ENCODE results near the gene ABO. TPM values are rescaled to one million over a fixed set of nuclear protein-coding genes. Genes with fewer than 3 reads are reported as not detected.
"Not testable (repeated sequence)": the region's sequence is repeated elsewhere in the genome, so short reads cannot be mapped to it uniquely, and the experiment has no call there.

The ABO gene
- total RNA-seq, 1 experiment from 2014 or later: 1.2 TPM

DNA sequence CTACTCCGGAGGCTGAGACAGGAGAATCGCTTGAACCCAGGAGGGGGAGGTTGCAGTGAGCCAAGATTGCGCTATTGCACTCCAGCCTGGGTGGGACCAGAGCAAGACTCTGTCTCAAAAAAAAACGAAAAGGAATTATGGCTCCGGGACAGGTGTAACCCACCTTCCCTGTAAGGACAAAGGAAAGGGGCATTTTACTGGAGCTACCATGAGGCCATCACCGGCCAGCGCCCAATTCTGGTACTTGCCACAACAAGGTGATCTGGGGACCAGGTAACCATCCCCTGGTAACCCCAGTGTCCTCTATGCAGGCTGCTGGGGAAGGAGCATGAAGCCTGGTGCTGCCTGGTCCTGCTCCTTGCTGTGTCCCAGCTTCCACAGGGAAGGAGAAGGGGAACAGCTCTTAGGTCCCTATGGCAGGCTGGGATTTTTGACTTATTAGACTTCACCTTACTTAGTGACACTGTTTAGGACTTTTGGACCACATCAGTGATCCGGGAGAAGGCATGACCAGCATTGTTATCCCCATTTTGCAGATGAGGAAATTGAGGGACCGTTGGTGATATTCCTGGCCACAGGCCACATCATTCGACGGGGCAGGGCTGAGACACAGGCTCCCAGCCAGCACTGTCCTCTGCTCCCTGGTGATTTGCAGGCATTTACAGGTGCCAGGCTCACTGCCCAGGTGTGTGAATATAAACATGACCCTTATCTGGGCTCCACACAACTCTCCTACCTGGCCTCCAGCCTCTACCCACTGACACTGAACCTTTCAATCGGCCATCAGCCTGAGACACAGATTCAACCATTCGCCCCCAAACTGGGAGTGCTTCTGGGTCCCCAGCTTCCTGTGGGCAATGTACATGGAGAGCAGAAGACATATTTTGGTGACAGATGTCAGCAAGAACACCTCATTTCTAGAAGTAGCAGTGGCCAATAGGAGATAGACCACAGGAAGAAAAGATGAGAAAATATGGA, 26.5 kb upstream of the ABO start:
- Histone ChIP-seq H3K27ac (ENCODE audit: low read depth, low read length) (no peak overlapping the region), H3K4me2 (ENCODE audit: low read length) (no peak overlapping the region), H3K9ac (ENCODE audit: low read length) (no peak overlapping the region), H3K9me3 (ENCODE audit: control insufficient read depth in 1 of 2, insufficient read depth in 1 of 2, low read depth in 1 of 2, low read length in 2 of 2) (no peaks in the 10 kb centered on the region), H3K79me2 (ENCODE audit: insufficient read depth, low read length) (no peaks in the 10 kb centered on the region), H3K4me3 (replicated peaks in 1 of 2; ENCODE audit: low read depth in 1 of 2, low read length in 2 of 2) (no peak overlapping the region), H3K4me1 (ENCODE audit: control insufficient read depth in 1 of 2, insufficient read depth in 2 of 2, low read length in 2 of 2) (no peaks in the 10 kb centered on the region), H3K36me3 (ENCODE audit: control insufficient read depth in 1 of 2, insufficient read depth in 2 of 2, low read length in 2 of 2) (no peaks in the 10 kb centered on the region), H3K27me3 (ENCODE audit: insufficient read depth, low read length) (no peaks in the 10 kb centered on the region), H3K9me2 (ENCODE audit: insufficient read depth) (no peaks in the 10 kb centered on the region), H2AFZ (ENCODE audit: low read depth, low read length, poor library complexity, severe bottlenecking) (no peak overlapping the region), H4K20me1 (ENCODE audit: insufficient read depth) (no peaks in the 10 kb centered on the region)
- ChIA-PET POLR2A (no interaction called here), RAD21 (ENCODE audit: low non-redundant PET in 1 of 2, low total read pairs in 2 of 2, uncharacterized antibody in 2 of 2, unreplicated experiment in 2 of 2) (no interaction called here), CTCF (no interaction called here)
- TF ChIP-seq ZFX (IDR thresholded peaks at IDR 0.05) (no peak), FOSL1 (IDR thresholded peaks at IDR 0.05; ENCODE audit: low read depth) (no peak), JUND (IDR thresholded peaks at IDR 0.05) (no peak), POLR2AphosphoS5 (IDR thresholded peaks at IDR 0.05; ENCODE audit: low read depth, low read length) (no peak), SIN3A (IDR thresholded peaks at IDR 0.05; ENCODE audit: low read depth) (no peak), SP1 (IDR thresholded peaks at IDR 0.05; ENCODE audit: low read depth) (no peak), EZH2phosphoT487 (IDR thresholded peaks at IDR 0.05; ENCODE audit: borderline replicate concordance) (no peak), POLR2A (IDR thresholded peaks at IDR 0.05; ENCODE audit: borderline replicate concordance, extremely low read depth, insufficient read depth, insufficient read length) (no peak)
- TF ChIP-seq, protein P1, sequence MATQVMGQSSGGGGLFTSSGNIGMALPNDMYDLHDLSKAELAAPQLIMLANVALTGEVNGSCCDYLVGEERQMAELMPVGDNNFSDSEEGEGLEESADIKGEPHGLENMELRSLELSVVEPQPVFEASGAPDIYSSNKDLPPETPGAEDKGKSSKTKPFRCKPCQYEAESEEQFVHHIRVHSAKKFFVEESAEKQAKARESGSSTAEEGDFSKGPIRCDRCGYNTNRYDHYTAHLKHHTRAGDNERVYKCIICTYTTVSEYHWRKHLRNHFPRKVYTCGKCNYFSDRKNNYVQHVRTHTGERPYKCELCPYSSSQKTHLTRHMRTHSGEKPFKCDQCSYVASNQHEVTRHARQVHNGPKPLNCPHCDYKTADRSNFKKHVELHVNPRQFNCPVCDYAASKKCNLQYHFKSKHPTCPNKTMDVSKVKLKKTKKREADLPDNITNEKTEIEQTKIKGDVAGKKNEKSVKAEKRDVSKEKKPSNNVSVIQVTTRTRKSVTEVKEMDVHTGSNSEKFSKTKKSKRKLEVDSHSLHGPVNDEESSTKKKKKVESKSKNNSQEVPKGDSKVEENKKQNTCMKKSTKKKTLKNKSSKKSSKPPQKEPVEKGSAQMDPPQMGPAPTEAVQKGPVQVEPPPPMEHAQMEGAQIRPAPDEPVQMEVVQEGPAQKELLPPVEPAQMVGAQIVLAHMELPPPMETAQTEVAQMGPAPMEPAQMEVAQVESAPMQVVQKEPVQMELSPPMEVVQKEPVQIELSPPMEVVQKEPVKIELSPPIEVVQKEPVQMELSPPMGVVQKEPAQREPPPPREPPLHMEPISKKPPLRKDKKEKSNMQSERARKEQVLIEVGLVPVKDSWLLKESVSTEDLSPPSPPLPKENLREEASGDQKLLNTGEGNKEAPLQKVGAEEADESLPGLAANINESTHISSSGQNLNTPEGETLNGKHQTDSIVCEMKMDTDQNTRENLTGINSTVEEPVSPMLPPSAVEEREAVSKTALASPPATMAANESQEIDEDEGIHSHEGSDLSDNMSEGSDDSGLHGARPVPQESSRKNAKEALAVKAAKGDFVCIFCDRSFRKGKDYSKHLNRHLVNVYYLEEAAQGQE (IDR thresholded peaks at IDR 0.05; ENCODE audit: low read depth): no peak
- TF ChIP-seq, protein P2, sequence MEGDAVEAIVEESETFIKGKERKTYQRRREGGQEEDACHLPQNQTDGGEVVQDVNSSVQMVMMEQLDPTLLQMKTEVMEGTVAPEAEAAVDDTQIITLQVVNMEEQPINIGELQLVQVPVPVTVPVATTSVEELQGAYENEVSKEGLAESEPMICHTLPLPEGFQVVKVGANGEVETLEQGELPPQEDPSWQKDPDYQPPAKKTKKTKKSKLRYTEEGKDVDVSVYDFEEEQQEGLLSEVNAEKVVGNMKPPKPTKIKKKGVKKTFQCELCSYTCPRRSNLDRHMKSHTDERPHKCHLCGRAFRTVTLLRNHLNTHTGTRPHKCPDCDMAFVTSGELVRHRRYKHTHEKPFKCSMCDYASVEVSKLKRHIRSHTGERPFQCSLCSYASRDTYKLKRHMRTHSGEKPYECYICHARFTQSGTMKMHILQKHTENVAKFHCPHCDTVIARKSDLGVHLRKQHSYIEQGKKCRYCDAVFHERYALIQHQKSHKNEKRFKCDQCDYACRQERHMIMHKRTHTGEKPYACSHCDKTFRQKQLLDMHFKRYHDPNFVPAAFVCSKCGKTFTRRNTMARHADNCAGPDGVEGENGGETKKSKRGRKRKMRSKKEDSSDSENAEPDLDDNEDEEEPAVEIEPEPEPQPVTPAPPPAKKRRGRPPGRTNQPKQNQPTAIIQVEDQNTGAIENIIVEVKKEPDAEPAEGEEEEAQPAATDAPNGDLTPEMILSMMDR (IDR thresholded peaks at IDR 0.05 in 2 of 3, conservative IDR thresholded peaks at IDR 0.05 in 1 of 3; ENCODE audit: borderline replicate concordance in 1 of 3, insufficient read depth in 1 of 3, low read depth in 2 of 3, low read length in 2 of 3): no peak
- ATAC-seq: no peak
- DNase-seq (ENCODE audit: low read depth, low spot score): no peak
- no TSS peak for BruUV-seq (replicated peaks)
- intact Hi-C loops (cut with micrococcal nuclease): no loop called here

DNA sequence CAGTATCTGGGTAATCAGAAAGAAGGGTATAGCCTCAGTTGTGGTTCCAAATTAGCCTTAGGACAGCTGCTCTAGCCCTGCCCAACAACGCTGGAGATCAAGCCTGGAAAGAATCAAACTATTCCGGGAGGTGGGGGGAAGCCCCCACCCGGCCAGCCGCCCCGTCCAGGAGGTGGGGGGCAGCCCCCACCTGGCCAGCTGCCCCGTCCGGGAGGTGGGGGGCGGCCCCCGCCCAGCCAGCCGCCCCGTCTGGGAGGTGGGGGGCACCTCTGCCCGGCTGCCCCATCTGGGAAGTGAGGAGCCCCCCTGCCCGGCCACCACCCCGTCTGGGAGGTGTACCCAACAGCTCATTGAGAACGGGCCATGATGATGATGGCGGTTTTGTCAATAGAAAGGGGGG, 25.0 kb upstream of the ABO start:
- H3K4me1 ChIP-seq (ENCODE audit: control insufficient read depth in 1 of 2, insufficient read depth in 2 of 2, low read length in 2 of 2); H3K79me2 ChIP-seq (ENCODE audit: insufficient read depth, low read length); H3K27ac ChIP-seq (ENCODE audit: low read depth, low read length); RAD21 ChIA-PET (ENCODE audit: low non-redundant PET in 1 of 2, low total read pairs in 2 of 2, uncharacterized antibody in 2 of 2, unreplicated experiment in 2 of 2); ATAC-seq; intact Hi-C loops (cut with micrococcal nuclease); H3K36me3 ChIP-seq (ENCODE audit: control insufficient read depth in 1 of 2, insufficient read depth in 2 of 2, low read length in 2 of 2); H3K4me3 ChIP-seq (replicated peaks in 1 of 2; ENCODE audit: low read depth in 1 of 2, low read length in 2 of 2); CTCF ChIA-PET; H3K4me2 ChIP-seq (ENCODE audit: low read length); BruUV-seq (replicated peaks); H3K27me3 ChIP-seq (ENCODE audit: insufficient read depth, low read length); H3K9ac ChIP-seq (ENCODE audit: low read length); H3K9me2 ChIP-seq (ENCODE audit: insufficient read depth); H4K20me1 ChIP-seq (ENCODE audit: insufficient read depth); POLR2A ChIA-PET; H3K9me3 ChIP-seq (ENCODE audit: control insufficient read depth in 1 of 2, insufficient read depth in 1 of 2, low read depth in 1 of 2, low read length in 2 of 2); H2AFZ ChIP-seq (ENCODE audit: low read depth, low read length, poor library complexity, severe bottlenecking); DNase-seq (ENCODE audit: low read depth, low spot score): not testable (repeated sequence)

Data from HCT116 (cell line).